H9 (cell line): Measurements from ENCODE around the gene KHSRP. TPM values are rescaled to one million over a fixed set of nuclear protein-coding genes. Genes with fewer than 3 reads are reported as not detected.

Experiments
- DNase-seq: peaks from one replicate; pipeline ENCODE4 v3.0.0-alpha.2; 2017
- H2AFZ ChIP-seq: one replicate; pipeline ENCODE4 v1.6.1; 2013; ENCODE audit warnings: mild to moderate bottlenecking, low read length, control low read depth, moderate library complexity
- H2AK5ac ChIP-seq: 2 replicates; pipeline ENCODE4 v1.6.1; 2013; ENCODE audit warnings: low read length, control low read depth, mixed read lengths; ENCODE audit not compliant: insufficient read length
- H2BK120ac ChIP-seq: one replicate; pipeline ENCODE4 v1.6.1; 2013; ENCODE audit warnings: low read depth, mild to moderate bottlenecking, low read length, control low read depth, inconsistent platforms; ENCODE audit not compliant: poor library complexity, severe bottlenecking
- H2BK12ac ChIP-seq: 2 replicates; pipeline ENCODE4 v1.6.1; 2013; ENCODE audit warnings: low read length, control low read depth, mixed read lengths, low read depth; ENCODE audit not compliant: insufficient read length
- H2BK15ac ChIP-seq: 2 replicates; pipeline ENCODE4 v1.6.1; 2013; ENCODE audit warnings: low read depth, low read length, control low read depth
- H2BK20ac ChIP-seq: one replicate; pipeline ENCODE4 v1.6.1; 2013; ENCODE audit warnings: low read depth, mild to moderate bottlenecking, low read length, control low read depth, inconsistent platforms; ENCODE audit not compliant: poor library complexity, severe bottlenecking
- H2BK5ac ChIP-seq: 2 replicates; pipeline ENCODE4 v1.6.1; 2013; ENCODE audit warnings: low read length, control low read depth, mixed read lengths; ENCODE audit not compliant: insufficient read length
- H3K14ac ChIP-seq: 2 replicates; pipeline ENCODE4 v1.6.1; 2013; ENCODE audit warnings: low read length, control low read depth; ENCODE audit not compliant: insufficient read depth
- H3K18ac ChIP-seq: 2 replicates; pipeline ENCODE4 v1.6.1; 2013; ENCODE audit warnings: low read depth, mild to moderate bottlenecking, mixed read lengths, low read length, control low read depth; ENCODE audit not compliant: insufficient read length
- H3K23ac ChIP-seq: 2 replicates; pipeline ENCODE4 v1.6.1; 2013; ENCODE audit warnings: low read length, control low read depth, mixed read lengths, low read depth; ENCODE audit not compliant: insufficient read length
- H3K23me2 ChIP-seq: 2 replicates; pipeline ENCODE4 v1.6.1; 2013; ENCODE audit warnings: low read depth, mild to moderate bottlenecking, mixed read lengths, low read length, control low read depth; ENCODE audit not compliant: insufficient read length, poor library complexity, severe bottlenecking
- H3K27ac ChIP-seq: 2 replicates; pipeline ENCODE4 v1.5.1; 2013; ENCODE audit warnings: low read length, control low read depth, mixed read lengths, low read depth; ENCODE audit not compliant: insufficient read length
- H3K27me3 ChIP-seq: 2 replicates; pipeline ENCODE4 v1.6.1; 2013; ENCODE audit warnings: low read length, control low read depth, inconsistent platforms; ENCODE audit not compliant: insufficient read depth
- H3K4ac ChIP-seq: 2 replicates; pipeline ENCODE4 v1.6.1; 2013; ENCODE audit warnings: low read depth, mild to moderate bottlenecking, control low read depth, inconsistent platforms, low read length, moderate library complexity
- H3K4me1 ChIP-seq: 2 replicates; pipeline ENCODE4 v1.6.1; 2013; ENCODE audit warnings: low read length, control low read depth, inconsistent platforms; ENCODE audit not compliant: insufficient read depth
- H3K4me2 ChIP-seq: 2 replicates; pipeline ENCODE4 v1.6.1; 2013; ENCODE audit warnings: low read length, control low read depth, mixed read lengths; ENCODE audit not compliant: insufficient read length, insufficient read depth
- H3K56ac ChIP-seq: 2 replicates; pipeline ENCODE4 v1.6.1; 2013; ENCODE audit warnings: low read depth, mild to moderate bottlenecking, mixed read lengths, low read length, control low read depth; ENCODE audit not compliant: insufficient read length
- H3K79me1 ChIP-seq: 2 replicates; pipeline ENCODE4 v1.6.1; 2013; ENCODE audit warnings: low read depth, mild to moderate bottlenecking, moderate library complexity, low read length, control low read depth, inconsistent platforms; ENCODE audit not compliant: insufficient read depth, poor library complexity, severe bottlenecking
- H3K79me2 ChIP-seq: 2 replicates; pipeline ENCODE4 v1.6.1; 2013; ENCODE audit warnings: low read length, control low read depth, inconsistent platforms; ENCODE audit not compliant: insufficient read depth
- H3K9ac ChIP-seq: 2 replicates; pipeline ENCODE4 v1.6.1; 2013; ENCODE audit warnings: low read length, control low read depth, mixed read lengths; ENCODE audit not compliant: insufficient read length; ENCODE audit errors: extremely low read depth
- H3K9me3 ChIP-seq: one replicate; pipeline ENCODE4 v1.6.1; 2013; ENCODE audit warnings: low read depth, low read length, inconsistent platforms; ENCODE audit not compliant: control insufficient read depth
- H3T11ph ChIP-seq: one replicate; pipeline ENCODE4 v1.6.1; 2013; ENCODE audit warnings: mild to moderate bottlenecking, low read length, control low read depth, inconsistent platforms
- H4K20me1 ChIP-seq: one replicate; pipeline ENCODE4 v1.6.1; 2013; ENCODE audit not compliant: control insufficient read depth, insufficient read length, insufficient read depth
- H4K5ac ChIP-seq: 2 replicates; pipeline ENCODE4 v1.6.1; 2013; ENCODE audit warnings: low read depth, mild to moderate bottlenecking, mixed read lengths, low read length, control low read depth; ENCODE audit not compliant: insufficient read length
- H4K8ac ChIP-seq: replicated peaks from 2 replicates; pipeline ENCODE4 v1.6.1; 2013; ENCODE audit warnings: low read length, control low read depth, mixed read lengths, low read depth; ENCODE audit not compliant: insufficient read length
- H4K91ac ChIP-seq: 2 replicates; pipeline ENCODE4 v1.6.1; 2013; ENCODE audit warnings: low read depth, mild to moderate bottlenecking, moderate library complexity, mixed read lengths, low read length, control low read depth; ENCODE audit not compliant: insufficient read length
- H3K27ac Mint-ChIP-seq, 3 experiments: 2 replicates in 2 of 3; 3 replicates in 1 of 3; pipeline ENCODE4 v1.8.0; 2020 to 2021; ENCODE audit warnings: mixed read lengths in 3 of 3, mild to moderate bottlenecking in 1 of 3, moderate library complexity in 1 of 3
- H3K27me3 Mint-ChIP-seq: 2 replicates; pipeline ENCODE4 v1.8.0; 2021; ENCODE audit warnings: low read depth, mild to moderate bottlenecking, moderate library complexity, mixed read lengths
- H3K36me3 Mint-ChIP-seq, 3 experiments: 2 replicates in 2 of 3; 3 replicates in 1 of 3; pipeline ENCODE4 v1.8.0; 2020 to 2021; ENCODE audit warnings: low read depth in 3 of 3, mixed read lengths in 3 of 3; ENCODE audit not compliant: insufficient read depth in 1 of 3
- H3K4me1 Mint-ChIP-seq, 2 experiments: 2 replicates each; pipeline ENCODE4 v1.8.0; 2020; ENCODE audit warnings: mixed read lengths in 2 of 2
- H3K4me3 Mint-ChIP-seq, 2 experiments: 2 replicates in 1 of 2; 3 replicates in 1 of 2; pipeline ENCODE4 v1.8.0; 2020 to 2021; ENCODE audit warnings: mild to moderate bottlenecking in 2 of 2, mixed read lengths in 2 of 2, moderate library complexity in 1 of 2
- H3K9me3 Mint-ChIP-seq, 2 experiments: 2 replicates in 1 of 2; 3 replicates in 1 of 2; pipeline ENCODE4 v1.8.0; 2020; ENCODE audit warnings: mild to moderate bottlenecking in 2 of 2, mixed read lengths in 2 of 2, moderate library complexity in 1 of 2
- CTCF ChIP-seq: fragments of 200-600 bp; sonication (generic); conservative IDR thresholded peaks from 3 replicates; pipeline ENCODE4 v1.8.0; 2021; ENCODE audit warnings: antibody characterized with exemption, mild to moderate bottlenecking
- WGBS: extraction: QIAGEN DNeasy Blood & Tissue Kit; methylation state at CpG from one replicate; pipeline ENCODE4 v1.1.7; 2013; ENCODE audit warnings: missing lambda C conversion rate, low lambda C conversion rate, mixed read lengths; ENCODE audit not compliant: insufficient read length; ENCODE audit errors: extremely low coverage; 5-methylcytosine and 5-hydroxymethylcytosine counted together
- total RNA-seq: library from RNA; stranded (reverse); gene quantifications from 2 replicates; pipeline ENCODE4 v1.2.1, GENCODE V29; 2021

The KHSRP gene
- total RNA-seq, 1 experiment from 2014 or later = 602 TPM

GRCh38 chr19:6439743-6440142, 15.1 kb upstream of the KHSRP start:
- no peak overlapping the region for H2BK15ac ChIP-seq
- H2BK5ac ChIP-seq = no peak overlapping the region
- no peak overlapping the region for H3K4me2 ChIP-seq
- H3K18ac ChIP-seq = no peak overlapping the region
- no peak overlapping the region for H3K23ac ChIP-seq
- peaks cover 5% of the 10 kb centered on the region for H3K27me3 Mint-ChIP-seq
- no peak overlapping the region for H2AK5ac ChIP-seq
- no CpG with 5 or more reads among the region's 4 CpGs for WGBS
- H4K20me1 ChIP-seq = peaks cover 2% of the 10 kb centered on the region
- H3K79me1 ChIP-seq = no peaks in the 10 kb centered on the region
- H3T11ph ChIP-seq = no peak overlapping the region
- peaks cover 0 to 4% (median 0%) of the 10 kb centered on the region in 3 experiments; a peak in 1 of 7 replicates for H3K36me3 Mint-ChIP-seq
- no peak overlapping the region for H3K9ac ChIP-seq
- no peak overlapping the region for H2BK12ac ChIP-seq
- H2BK120ac ChIP-seq = no peak overlapping the region
- H3K9me3 ChIP-seq = no peaks in the 10 kb centered on the region
- no peak overlapping the region for H2AFZ ChIP-seq
- no peaks in the 10 kb centered on the region for H3K23me2 ChIP-seq
- no peaks in the 10 kb centered on the region for H3K27me3 ChIP-seq
- no peak overlapping the region for H2BK20ac ChIP-seq
- H3K4me1 Mint-ChIP-seq = no peaks in the 10 kb centered on the region; a peak in 1 of 4 replicates
- no peak overlapping the region for H4K8ac ChIP-seq
- no peaks in the 10 kb centered on the region for H3K9me3 Mint-ChIP-seq
- no peak overlapping the region for H3K27ac ChIP-seq
- H3K79me2 ChIP-seq = no peaks in the 10 kb centered on the region
- no peak for DNase-seq
- no peak overlapping the region for H4K91ac ChIP-seq
- no peak overlapping the region for H3K56ac ChIP-seq
- H3K4me3 Mint-ChIP-seq = no peak overlapping the region
- no peak for TF ChIP-seq CTCF
- H3K27ac Mint-ChIP-seq = no peak overlapping the region
- no peak overlapping the region for H4K5ac ChIP-seq
- H3K4me1 ChIP-seq = no peaks in the 10 kb centered on the region
- H3K14ac ChIP-seq = no peak overlapping the region
- no peak overlapping the region for H3K4ac ChIP-seq
